ENCODE measurements around the gene KAT2B. TPM values are rescaled to one million over a fixed set of nuclear protein-coding genes. Genes with fewer than 3 reads are reported as not detected.

Gene KAT2B
- total RNA-seq, 1 experiment from 2014 or later: 45.8 TPM

Small RNA genes within 50 kb of the gene (small RNA-seq; reads per million reads assigned to genes)
- 0.16 reads per million for gene MIR3135A
- not detected for gene RNU4-85P
- gene RPL39P18: not detected

Other genes starting within 250 kb of the KAT2B start
- gene EFHB, start 106.2 kb upstream of the KAT2B start, total RNA-seq (2014; rRNA removed; shearing (Covaris generic); ENCODE audit: low replicate concordance): 7.3 TPM in 1 of 2 replicates, not detected in the other
- 45.5 and 49.2 TPM in 2 replicates for gene RAB5A, start 93.3 kb upstream of the KAT2B start, total RNA-seq (2014; rRNA removed; shearing (Covaris generic); ENCODE audit: low replicate concordance)
- gene PP2D1, start 28.2 kb upstream of the KAT2B start, total RNA-seq (2014; rRNA removed; shearing (Covaris generic); ENCODE audit: low replicate concordance): not detected in 2 replicates
- gene SGO1, start 145.8 kb downstream of the KAT2B start, total RNA-seq (2014; rRNA removed; shearing (Covaris generic); ENCODE audit: low replicate concordance): 11.6 and 22.4 TPM in 2 replicates